Brain pericyte (primary cell): ENCODE data around the gene IL27RA.

ENCODE experiments used
- DNase-seq: peaks from one replicate; pipeline ENCODE4 v3.0.0-alpha.2; 2012; ENCODE audit warnings: low read depth, low spot score

IL27RA gene

GRCh38 chr19:14031719-14032480 lies at the start of gene IL27RA:
Gene IL27RA, plus strand, starts transcription at chr19:14031762. Its CDS starts 111 bp downstream, at chr19:14031873.
- no peak for DNase-seq

GRCh38 chr19:13981988-13982501 lies 49.5 kb upstream of the IL27RA start:
- no peak for DNase-seq

- no peak for DNase-seq
These were observed 48.8 kb upstream of the IL27RA start for GRCh38 chr19:13982773-13983172.

- no peak for DNase-seq
These were observed 48.2 kb upstream of the IL27RA start for GRCh38 chr19:13983213-13983889.

- DNase-seq, result no peak
These were observed 47.4 kb upstream of the IL27RA start for GRCh38 chr19:13984186-13984585.

GRCh38 chr19:13984875-13985741 lies 46.5 kb upstream of the IL27RA start:
- DNase-seq, result no peak

- no peak for DNase-seq
These were observed 45.7 kb upstream of the IL27RA start for GRCh38 chr19:13985771-13986347.

GRCh38 chr19:13986348-13986904 lies 45.1 kb upstream of the IL27RA start:
- no peak for DNase-seq

GRCh38 chr19:13987101-13987890 lies 44.3 kb upstream of the IL27RA start:
- no peak for DNase-seq

GRCh38 chr19:13989487-13989886 lies 42.1 kb upstream of the IL27RA start:
- no peak for DNase-seq

- DNase-seq, result no peak
These were observed 41.5 kb upstream of the IL27RA start for GRCh38 chr19:13990085-13990484.

GRCh38 chr19:13992025-13992424 lies 39.5 kb upstream of the IL27RA start:
- DNase-seq, result no peak

- DNase-seq, result no peak
These were observed 37.8 kb upstream of the IL27RA start for GRCh38 chr19:13993590-13994300.

- no peak for DNase-seq
These were observed 36.4 kb upstream of the IL27RA start for GRCh38 chr19:13995017-13995728.

- no peak for DNase-seq
These were observed 35.4 kb upstream of the IL27RA start for GRCh38 chr19:13995878-13996765.

GRCh38 chr19:13996928-13997630 lies 34.5 kb upstream of the IL27RA start:
- DNase-seq, result no peak

- no peak for DNase-seq
These were observed 34.0 kb upstream of the IL27RA start for GRCh38 chr19:13997631-13997962.

- DNase-seq, result no peak
These were observed 33.1 kb upstream of the IL27RA start for GRCh38 chr19:13998426-13998825.
